Measurements from ENCODE around the gene PPHLN1.
A peak's percentile ranks its signal among the peaks of the same experiment; 100 is the strongest.

DNA sequence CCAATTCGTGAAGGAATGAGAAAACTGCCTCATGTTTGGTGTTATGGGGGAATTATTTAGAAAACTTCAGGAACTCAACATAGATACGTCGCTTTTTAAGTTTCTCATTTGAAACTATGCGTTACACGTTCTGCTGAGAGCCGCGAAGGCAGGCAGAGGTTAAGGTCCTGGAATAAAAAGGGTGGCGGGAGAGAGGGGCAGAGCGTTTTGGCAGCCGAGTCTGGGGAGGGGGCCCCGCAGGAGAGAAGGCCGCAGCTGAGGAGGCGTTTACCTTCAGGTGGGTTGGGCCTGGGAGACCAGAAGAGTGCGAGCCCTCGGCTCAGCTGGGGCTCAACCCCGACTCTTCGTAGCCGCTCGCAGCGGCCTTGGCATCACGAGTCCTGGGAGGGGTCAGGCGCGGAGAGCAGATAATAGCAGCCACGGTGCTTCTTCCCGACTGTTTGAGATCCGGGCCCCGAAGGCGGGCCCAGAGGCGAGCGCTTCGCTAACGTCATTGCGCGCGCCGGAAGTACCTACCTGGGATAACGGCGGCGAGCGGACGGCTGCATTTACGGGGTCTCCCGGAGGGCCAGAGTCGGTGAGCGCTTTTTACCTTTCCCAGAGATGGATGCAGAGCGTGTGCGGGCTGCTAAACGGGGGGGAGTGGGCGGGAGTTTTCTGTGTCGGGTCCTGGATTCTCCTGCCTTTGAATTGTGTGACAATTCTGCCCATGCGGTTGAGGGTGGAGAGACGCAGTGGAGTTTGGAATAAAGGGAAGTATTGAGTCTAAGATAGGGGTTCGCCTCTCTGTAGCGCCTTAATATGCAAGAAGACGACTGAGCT lies at the start of gene PPHLN1, which contains the start of gene ZCRB1:
- TF ChIP-seq, protein P1, sequence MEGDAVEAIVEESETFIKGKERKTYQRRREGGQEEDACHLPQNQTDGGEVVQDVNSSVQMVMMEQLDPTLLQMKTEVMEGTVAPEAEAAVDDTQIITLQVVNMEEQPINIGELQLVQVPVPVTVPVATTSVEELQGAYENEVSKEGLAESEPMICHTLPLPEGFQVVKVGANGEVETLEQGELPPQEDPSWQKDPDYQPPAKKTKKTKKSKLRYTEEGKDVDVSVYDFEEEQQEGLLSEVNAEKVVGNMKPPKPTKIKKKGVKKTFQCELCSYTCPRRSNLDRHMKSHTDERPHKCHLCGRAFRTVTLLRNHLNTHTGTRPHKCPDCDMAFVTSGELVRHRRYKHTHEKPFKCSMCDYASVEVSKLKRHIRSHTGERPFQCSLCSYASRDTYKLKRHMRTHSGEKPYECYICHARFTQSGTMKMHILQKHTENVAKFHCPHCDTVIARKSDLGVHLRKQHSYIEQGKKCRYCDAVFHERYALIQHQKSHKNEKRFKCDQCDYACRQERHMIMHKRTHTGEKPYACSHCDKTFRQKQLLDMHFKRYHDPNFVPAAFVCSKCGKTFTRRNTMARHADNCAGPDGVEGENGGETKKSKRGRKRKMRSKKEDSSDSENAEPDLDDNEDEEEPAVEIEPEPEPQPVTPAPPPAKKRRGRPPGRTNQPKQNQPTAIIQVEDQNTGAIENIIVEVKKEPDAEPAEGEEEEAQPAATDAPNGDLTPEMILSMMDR (IDR thresholded peaks at IDR 0.05; ENCODE audit: control extremely low read depth in 1 of 3, insufficient read depth in 1 of 3, low read depth in 1 of 3, low read length in 3 of 3): no peak
- TF ChIP-seq SIN3A (conservative IDR thresholded peaks at IDR 0.05 in 1 of 2, IDR thresholded peaks at IDR 0.05 in 1 of 2; ENCODE audit: low read depth in 1 of 2, low read length in 2 of 2): peak; percentile 24 to 92; a peak in 2 of 4 replicates

All from H1 (cell line).